ENCODE measurements around the gene GPC6. TPM values are rescaled to one million over a fixed set of nuclear protein-coding genes. Genes with fewer than 3 reads are reported as not detected.
A peak's percentile ranks its signal among the peaks of the same experiment; 100 is the strongest.

GPC6 gene
- total and polyA plus RNA-seq, 2 experiments from 2014 or later, result 14.4 to 20.8 TPM

- Histone ChIP-seq H3K36me3 (ENCODE audit: low read depth) (no peaks in the 10 kb centered on the region), H4K20me1 (ENCODE audit: insufficient read depth) (no peaks in the 10 kb centered on the region), H3K9me3 (ENCODE audit: low read depth) (no peaks in the 10 kb centered on the region), H3K4me1 (ENCODE audit: insufficient read depth) (peaks cover 12% of the 10 kb centered on the region), H3K79me2 (ENCODE audit: insufficient read depth) (no peaks in the 10 kb centered on the region), H3K27me3 (replicated peaks; ENCODE audit: insufficient read depth) (no peaks in the 10 kb centered on the region), H3K27ac (no peak overlapping the region), H3K9me2 (ENCODE audit: insufficient read depth) (no peaks in the 10 kb centered on the region), H3K4me3 (no peak overlapping the region), H3K9ac (no peak overlapping the region), H3F3A (ENCODE audit: insufficient read depth) (peaks cover 10% of the 10 kb centered on the region; the same call in 1 of the 2 replicates), H3K4me2 (ENCODE audit: unreplicated experiment) (peak overlapping the region; percentile 3), H2AFZ (no peak overlapping the region)
- TF ChIP-seq EZH2phosphoT487 (IDR thresholded peaks at IDR 0.05; ENCODE audit: insufficient read depth, low read depth), result no peak
- TF ChIP-seq EZH2 (IDR thresholded peaks at IDR 0.05; ENCODE audit: insufficient read depth, poor library complexity, severe bottlenecking), result no peak
- 86 to 97% methylated on average over 1 of the region's 1 CpG for WGBS, 2 experiments (ENCODE audit: low coverage in 1 of 2, low lambda C conversion rate in 2 of 2, missing lambda C conversion rate in 2 of 2)
- in situ Hi-C loops (cut with MboI), result no loop called here
- no peak for DNase-seq
Observed at GRCh38 chr13:94080527-94080926, 853.9 kb downstream of the GPC6 start.

- TF ChIP-seq EZH2 (IDR thresholded peaks at IDR 0.05; ENCODE audit: insufficient read depth, poor library complexity, severe bottlenecking) (no peak), EZH2phosphoT487 (IDR thresholded peaks at IDR 0.05; ENCODE audit: insufficient read depth, low read depth) (no peak)
- DNase-seq, result no peak
- in situ Hi-C loops (cut with MboI), result no loop called here
- WGBS, 2 experiments (ENCODE audit: low coverage in 1 of 2, low lambda C conversion rate in 2 of 2, missing lambda C conversion rate in 2 of 2), result 84 to 88% methylated on average over 3 of the region's 3 CpGs
- Histone ChIP-seq H3K36me3 (ENCODE audit: low read depth) (no peaks in the 10 kb centered on the region), H4K20me1 (ENCODE audit: insufficient read depth) (no peaks in the 10 kb centered on the region), H3K4me2 (ENCODE audit: unreplicated experiment) (no peak overlapping the region), H3K79me2 (ENCODE audit: insufficient read depth) (no peaks in the 10 kb centered on the region), H3K27me3 (replicated peaks; ENCODE audit: insufficient read depth) (no peaks in the 10 kb centered on the region), H3K9me3 (ENCODE audit: low read depth) (no peaks in the 10 kb centered on the region), H3K4me3 (no peak overlapping the region), H3K4me1 (ENCODE audit: insufficient read depth) (no peaks in the 10 kb centered on the region), H3K9ac (no peak overlapping the region), H3K27ac (no peak overlapping the region), H3K9me2 (ENCODE audit: insufficient read depth) (no peaks in the 10 kb centered on the region), H2AFZ (no peak overlapping the region), H3F3A (ENCODE audit: insufficient read depth) (no peaks in the 10 kb centered on the region)
Observed at GRCh38 chr13:94087100-94087499, 860.5 kb downstream of the GPC6 start.

GRCh38 chr13:94088742-94089141 lies 862.1 kb downstream of the GPC6 start:
- Histone ChIP-seq H3K27me3 (replicated peaks; ENCODE audit: insufficient read depth) (no peaks in the 10 kb centered on the region), H3K79me2 (ENCODE audit: insufficient read depth) (no peaks in the 10 kb centered on the region), H3K4me1 (ENCODE audit: insufficient read depth) (no peaks in the 10 kb centered on the region), H3K4me2 (ENCODE audit: unreplicated experiment) (no peak overlapping the region), H3K9me3 (ENCODE audit: low read depth) (no peaks in the 10 kb centered on the region), H3K9ac (no peak overlapping the region), H2AFZ (no peak overlapping the region), H3K9me2 (ENCODE audit: insufficient read depth) (no peaks in the 10 kb centered on the region), H3F3A (ENCODE audit: insufficient read depth) (peaks cover 6% of the 10 kb centered on the region), H3K36me3 (ENCODE audit: low read depth) (no peaks in the 10 kb centered on the region), H4K20me1 (ENCODE audit: insufficient read depth) (no peaks in the 10 kb centered on the region), H3K4me3 (no peak overlapping the region), H3K27ac (no peak overlapping the region)
- 42 to 44% methylated on average over 4 of the region's 4 CpGs for WGBS, 2 experiments (ENCODE audit: low coverage in 1 of 2, low lambda C conversion rate in 2 of 2, missing lambda C conversion rate in 2 of 2)
- in situ Hi-C loops (cut with MboI), result no loop called here
- DNase-seq, result no peak
- no peak for TF ChIP-seq EZH2phosphoT487 (IDR thresholded peaks at IDR 0.05; ENCODE audit: insufficient read depth, low read depth)
- no peak for TF ChIP-seq EZH2 (IDR thresholded peaks at IDR 0.05; ENCODE audit: insufficient read depth, poor library complexity, severe bottlenecking)

- H3K27ac ChIP-seq, result no peak overlapping the region
- no peaks in the 10 kb centered on the region for H3K4me1 ChIP-seq (ENCODE audit: insufficient read depth)
- DNase-seq, result no peak
- no peak overlapping the region for H3K9ac ChIP-seq
- H3K4me3 ChIP-seq, result no peak overlapping the region
- no peaks in the 10 kb centered on the region for H3K9me2 ChIP-seq (ENCODE audit: insufficient read depth)
- H3K4me2 ChIP-seq (ENCODE audit: unreplicated experiment), result no peak overlapping the region
- in situ Hi-C loops (cut with MboI), result no loop called here
- H2AFZ ChIP-seq, result no peak overlapping the region
- H3K36me3 ChIP-seq (ENCODE audit: low read depth), result no peaks in the 10 kb centered on the region
- TF ChIP-seq EZH2 (IDR thresholded peaks at IDR 0.05; ENCODE audit: insufficient read depth, poor library complexity, severe bottlenecking) (no peak), EZH2phosphoT487 (IDR thresholded peaks at IDR 0.05; ENCODE audit: insufficient read depth, low read depth) (no peak)
- H3F3A ChIP-seq (ENCODE audit: insufficient read depth), result peaks cover 8% of the 10 kb centered on the region
- no peaks in the 10 kb centered on the region for H4K20me1 ChIP-seq (ENCODE audit: insufficient read depth)
- H3K79me2 ChIP-seq (ENCODE audit: insufficient read depth), result no peaks in the 10 kb centered on the region
- H3K9me3 ChIP-seq (ENCODE audit: low read depth), result no peaks in the 10 kb centered on the region
- 49% methylated on average over 3 of the region's 3 CpGs for WGBS, 2 experiments (ENCODE audit: low coverage in 1 of 2, low lambda C conversion rate in 2 of 2, missing lambda C conversion rate in 2 of 2)
- no peaks in the 10 kb centered on the region for H3K27me3 ChIP-seq (replicated peaks; ENCODE audit: insufficient read depth)
Observed at GRCh38 chr13:94090773-94091480, 864.3 kb downstream of the GPC6 start.

Data from GM23248 (cell line).